Activated B cell treated with CpG ODN at 0.5 μM for 24 hours (primary cell): Measurements from ENCODE around the gene DST. TPM values are rescaled to one million over a fixed set of nuclear protein-coding genes. Genes with fewer than 3 reads are reported as not detected.

Source experiments
- ATAC-seq: fragments of 200-7000 bp; cut with Tn5 transposase; one replicate; pipeline ENCODE4 v1.10.0; 2021; ENCODE audit warnings: low read depth, mild to moderate bottlenecking, moderate library complexity
- CTCF ChIA-PET: fragments of 350-600 bp; sonication (Branson Sonifier 250); formaldehyde crosslinking; loops from one replicate; lab custom pipeline; 2021; ENCODE audit warnings: antibody characterized with exemption; lab: Charles Lee
- POLR2A ChIA-PET: fragments of 350-600 bp; sonication (Branson Sonifier 250); formaldehyde crosslinking; loops from one replicate; lab custom pipeline; 2021; ENCODE audit warnings: antibody characterized with exemption; lab: Charles Lee
- DNase-seq: peaks from one replicate; pipeline ENCODE4 v3.0.0; 2022
- H3K27ac Mint-ChIP-seq: one replicate; pipeline ENCODE4 v1.8.0; 2020; ENCODE audit warnings: mixed read lengths
- H3K27me3 Mint-ChIP-seq: one replicate; pipeline ENCODE4 v1.8.0; 2021; ENCODE audit warnings: mixed read lengths
- H3K36me3 Mint-ChIP-seq: one replicate; pipeline ENCODE4 v1.8.0; 2021; ENCODE audit warnings: low read depth, mixed read lengths
- H3K4me1 Mint-ChIP-seq: one replicate; pipeline ENCODE4 v1.8.0; 2021; ENCODE audit warnings: mixed read lengths
- H3K4me3 Mint-ChIP-seq: one replicate; pipeline ENCODE4 v1.8.0; 2020; ENCODE audit warnings: mild to moderate bottlenecking, mixed read lengths
- H3K9me3 Mint-ChIP-seq: one replicate; pipeline ENCODE4 v1.8.0; 2020; ENCODE audit warnings: mixed read lengths
- CTCF ChIP-seq: fragments of 200-600 bp; IDR thresholded peaks from one replicate; pipeline ENCODE4 v1.8.0; 2022; ENCODE audit warnings: antibody characterized with exemption, mild to moderate bottlenecking
- intact Hi-C: fragments of 100-400 bp; cut with micrococcal nuclease; formaldehyde crosslinking; loops from one replicate; pipeline ENCODE4 v1.15.1; 2024
- total RNA-seq: library from RNA; stranded (reverse); gene quantifications from 2 replicates; pipeline ENCODE4 v1.2.3, GENCODE V29; 2022

Gene DST
- total RNA-seq, 1 donor from 2014 or later, result 1.3 TPM

GRCh38 chr6:56605435-56605834 is 37.3 kb downstream of the DST start:
- intact Hi-C loops, result no loop called here
- ATAC-seq (no peak), DNase-seq (no peak)
- Mint-ChIP-seq H3K36me3 (no peaks in the 10 kb centered on the region), H3K9me3 (no peaks in the 10 kb centered on the region), H3K27ac (no peak overlapping the region), H3K4me1 (no peaks in the 10 kb centered on the region), H3K27me3 (peaks cover 1% of the 10 kb centered on the region), H3K4me3 (no peak overlapping the region)
- ChIA-PET POLR2A (no interaction called here), CTCF (interaction anchor here (2.0 kb wide), 1 partner anchor 10 kb away, joined by 4 read pairs; no protein-coding TSS in a partner anchor)
- no peak for TF ChIP-seq CTCF

DNA sequence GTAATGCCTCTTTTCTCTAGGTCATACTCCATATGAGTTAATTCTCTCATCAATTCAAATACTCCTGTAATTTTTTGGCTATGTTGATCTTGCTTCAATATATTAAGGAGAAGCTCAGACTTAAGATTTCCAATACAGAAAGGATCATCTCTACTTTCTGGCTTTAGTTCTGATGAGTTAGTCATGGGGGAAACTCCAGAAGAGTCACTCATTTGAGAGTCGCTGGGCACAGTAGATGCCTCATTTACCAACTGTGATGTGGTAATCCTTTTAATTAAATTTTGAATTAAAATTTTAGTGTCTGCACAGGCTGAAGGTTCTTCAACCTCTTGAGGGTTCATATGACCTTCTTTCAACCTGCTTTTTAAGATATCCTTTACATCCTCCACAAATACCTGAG is 38.5 kb downstream of the DST start:
- Mint-ChIP-seq H3K27me3 (peaks cover 1% of the 10 kb centered on the region), H3K9me3 (no peaks in the 10 kb centered on the region), H3K36me3 (no peaks in the 10 kb centered on the region), H3K4me1 (no peaks in the 10 kb centered on the region), H3K4me3 (no peak overlapping the region), H3K27ac (no peak overlapping the region)
- CTCF ChIA-PET, result no interaction called here
- POLR2A ChIA-PET, result no interaction called here
- no peak for DNase-seq
- intact Hi-C loops, result no loop called here
- no peak for ATAC-seq
- TF ChIP-seq CTCF, result no peak

- Mint-ChIP-seq H3K4me3 (no peak overlapping the region), H3K27me3 (peaks cover 1% of the 10 kb centered on the region), H3K9me3 (no peaks in the 10 kb centered on the region), H3K27ac (no peak overlapping the region), H3K4me1 (no peaks in the 10 kb centered on the region), H3K36me3 (no peaks in the 10 kb centered on the region)
- intact Hi-C loops, result no loop called here
- ChIA-PET CTCF (no interaction called here), POLR2A (no interaction called here)
- no peak for DNase-seq
- no peak for ATAC-seq
- no peak for TF ChIP-seq CTCF
Observed at GRCh38 chr6:56601390-56601789, 41.3 kb downstream of the DST start.

DNA sequence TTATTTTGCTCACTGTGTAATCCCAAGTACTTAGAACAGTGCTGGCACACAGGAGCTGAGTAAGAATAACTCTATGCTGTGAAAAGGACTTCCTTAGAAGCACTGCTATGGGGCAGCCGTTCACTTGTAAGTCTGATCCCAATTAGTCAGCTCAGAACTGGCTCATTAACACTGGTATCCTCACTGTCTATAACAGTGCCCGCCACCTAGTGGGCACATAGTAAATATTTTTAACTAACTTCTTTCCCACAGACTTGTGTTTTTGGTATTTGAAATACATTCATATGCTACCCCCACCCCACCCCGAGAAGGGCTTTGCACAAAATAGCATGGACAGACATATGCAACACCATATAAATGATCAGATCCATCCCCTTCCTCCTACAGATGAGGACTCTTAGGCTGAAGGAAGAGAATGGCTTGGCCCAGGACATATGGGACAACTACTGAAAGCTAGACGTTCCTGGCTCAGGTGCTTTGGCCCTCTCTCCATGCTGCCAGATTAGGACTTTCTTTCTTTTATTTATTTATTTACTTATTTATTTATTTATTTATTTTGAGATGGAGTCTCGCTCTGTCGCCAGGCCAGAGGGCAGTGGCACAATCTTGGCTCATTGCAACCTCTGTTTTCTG is 47.1 kb downstream of the DST start:
- intact Hi-C loops, result loop anchor here (1.0 to 10.0 kb wide), 4 partner anchors 25 to 1321 kb away; no protein-coding TSS in a partner anchor
- peaks cover 26% of the 10 kb centered on the region for H3K4me1 Mint-ChIP-seq
- no peaks in the 10 kb centered on the region for H3K36me3 Mint-ChIP-seq
- no peak overlapping the region for H3K4me3 Mint-ChIP-seq
- no peak for DNase-seq
- CTCF ChIA-PET, result interaction anchor here (0.6 to 1.5 kb wide), 7 partner anchors 11 to 238 kb away, joined by 3 to 6 read pairs (median 3); no protein-coding TSS in a partner anchor
- no peaks in the 10 kb centered on the region for H3K9me3 Mint-ChIP-seq
- no peak for TF ChIP-seq CTCF
- H3K27ac Mint-ChIP-seq, result no peak overlapping the region
- POLR2A ChIA-PET, result no interaction called here
- H3K27me3 Mint-ChIP-seq, result no peaks in the 10 kb centered on the region
- ATAC-seq, result peak; percentile 51

DNA sequence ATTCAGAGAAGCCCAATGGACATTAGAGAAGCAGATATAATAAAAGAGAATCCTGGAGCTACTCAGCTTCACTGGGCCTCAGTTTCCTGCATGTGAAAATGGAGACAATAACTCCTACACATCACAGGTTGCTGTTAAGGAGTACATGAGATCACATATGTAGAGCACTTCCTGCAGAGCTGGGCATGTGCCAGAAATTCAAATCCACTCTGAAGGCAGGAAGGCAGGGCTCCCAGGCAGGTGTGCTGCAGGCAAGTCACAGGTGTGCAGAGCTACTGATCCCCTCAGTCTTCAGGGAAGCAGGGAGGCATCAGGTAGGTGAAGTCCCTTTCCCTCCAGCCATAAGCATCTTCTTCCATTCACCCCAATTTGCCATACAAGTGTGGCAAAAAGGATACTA is 48.0 kb downstream of the DST start:
- Mint-ChIP-seq H3K36me3 (no peaks in the 10 kb centered on the region), H3K27me3 (no peaks in the 10 kb centered on the region), H3K27ac (no peak overlapping the region), H3K9me3 (no peaks in the 10 kb centered on the region), H3K4me1 (peaks cover 26% of the 10 kb centered on the region), H3K4me3 (no peak overlapping the region)
- DNase-seq, result no peak
- no peak for TF ChIP-seq CTCF
- ChIA-PET CTCF (interaction anchor here (1.0 to 2.9 kb wide), 7 partner anchors 12 to 237 kb away, joined by 3 to 12 read pairs (median 4); no protein-coding TSS in a partner anchor), POLR2A (interaction anchor here (0.5 to 0.8 kb wide), 3 partner anchors 19 to 255 kb away, joined by 3 to 4 read pairs (median 3); no protein-coding TSS in a partner anchor)
- intact Hi-C loops, result loop anchor here (1.0 to 10.0 kb wide), 5 partner anchors 24 to 1320 kb away; no protein-coding TSS in a partner anchor
- no peak for ATAC-seq
